Neural crest cell (in vitro differentiated cells): ENCODE results near the gene MRGPRF. TPM values are rescaled to one million over a fixed set of nuclear protein-coding genes. Genes with fewer than 3 reads are reported as not detected.

Experiments
- DNase-seq: peaks from one replicate; pipeline ENCODE4 v3.0.0; 2021; ENCODE audit warnings: low read depth, mixed read lengths, low spot score
- H3K27ac Mint-ChIP-seq: one replicate; pipeline ENCODE4 v1.8.0; 2021; ENCODE audit warnings: mild to moderate bottlenecking, mixed read lengths; ENCODE audit not compliant: unreplicated experiment
- H3K27me3 Mint-ChIP-seq: 2 replicates; pipeline ENCODE4 v1.8.0; 2021; ENCODE audit warnings: low read depth, mild to moderate bottlenecking, mixed read lengths
- H3K36me3 Mint-ChIP-seq: 2 replicates; pipeline ENCODE4 v1.8.0; 2021; ENCODE audit warnings: low read depth, mild to moderate bottlenecking, mixed read lengths
- H3K4me1 Mint-ChIP-seq: 2 replicates; pipeline ENCODE4 v1.8.0; 2021; ENCODE audit warnings: mixed read lengths
- H3K4me3 Mint-ChIP-seq: one replicate; pipeline ENCODE4 v1.8.0; 2021; ENCODE audit warnings: mild to moderate bottlenecking, mixed read lengths
- H3K9me3 Mint-ChIP-seq: 2 replicates; pipeline ENCODE4 v1.8.0; 2021; ENCODE audit warnings: mixed read lengths
- total RNA-seq: library from RNA; stranded (reverse); gene quantifications from 2 replicates; pipeline ENCODE4 v1.2.1, GENCODE V29; 2021
- TF ChIP-seq, protein P1 (sequence below): fragments of 200-600 bp; sonication (generic); conservative IDR thresholded peaks from 2 replicates; pipeline ENCODE4 v1.5.0; 2021; ENCODE audit warnings: antibody characterized with exemption, mild to moderate bottlenecking

The MRGPRF gene
- total RNA-seq, 1 donor from 2014 or later: 0.23 TPM

- H3K9me3 Mint-ChIP-seq: no peaks in the 10 kb centered on the region
- H3K4me1 Mint-ChIP-seq: peaks cover 29% of the 10 kb centered on the region
- TF ChIP-seq, protein P1, sequence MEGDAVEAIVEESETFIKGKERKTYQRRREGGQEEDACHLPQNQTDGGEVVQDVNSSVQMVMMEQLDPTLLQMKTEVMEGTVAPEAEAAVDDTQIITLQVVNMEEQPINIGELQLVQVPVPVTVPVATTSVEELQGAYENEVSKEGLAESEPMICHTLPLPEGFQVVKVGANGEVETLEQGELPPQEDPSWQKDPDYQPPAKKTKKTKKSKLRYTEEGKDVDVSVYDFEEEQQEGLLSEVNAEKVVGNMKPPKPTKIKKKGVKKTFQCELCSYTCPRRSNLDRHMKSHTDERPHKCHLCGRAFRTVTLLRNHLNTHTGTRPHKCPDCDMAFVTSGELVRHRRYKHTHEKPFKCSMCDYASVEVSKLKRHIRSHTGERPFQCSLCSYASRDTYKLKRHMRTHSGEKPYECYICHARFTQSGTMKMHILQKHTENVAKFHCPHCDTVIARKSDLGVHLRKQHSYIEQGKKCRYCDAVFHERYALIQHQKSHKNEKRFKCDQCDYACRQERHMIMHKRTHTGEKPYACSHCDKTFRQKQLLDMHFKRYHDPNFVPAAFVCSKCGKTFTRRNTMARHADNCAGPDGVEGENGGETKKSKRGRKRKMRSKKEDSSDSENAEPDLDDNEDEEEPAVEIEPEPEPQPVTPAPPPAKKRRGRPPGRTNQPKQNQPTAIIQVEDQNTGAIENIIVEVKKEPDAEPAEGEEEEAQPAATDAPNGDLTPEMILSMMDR: no peak
- no peaks in the 10 kb centered on the region for H3K27me3 Mint-ChIP-seq
- H3K4me3 Mint-ChIP-seq: peak overlapping the region; percentile 81
- H3K27ac Mint-ChIP-seq: peak overlapping the region; percentile 84
- no peak for DNase-seq
- H3K36me3 Mint-ChIP-seq: no peaks in the 10 kb centered on the region
Measured at GRCh38 chr11:69051381-69052342, 38.6 kb upstream of the MRGPRF start.

DNA sequence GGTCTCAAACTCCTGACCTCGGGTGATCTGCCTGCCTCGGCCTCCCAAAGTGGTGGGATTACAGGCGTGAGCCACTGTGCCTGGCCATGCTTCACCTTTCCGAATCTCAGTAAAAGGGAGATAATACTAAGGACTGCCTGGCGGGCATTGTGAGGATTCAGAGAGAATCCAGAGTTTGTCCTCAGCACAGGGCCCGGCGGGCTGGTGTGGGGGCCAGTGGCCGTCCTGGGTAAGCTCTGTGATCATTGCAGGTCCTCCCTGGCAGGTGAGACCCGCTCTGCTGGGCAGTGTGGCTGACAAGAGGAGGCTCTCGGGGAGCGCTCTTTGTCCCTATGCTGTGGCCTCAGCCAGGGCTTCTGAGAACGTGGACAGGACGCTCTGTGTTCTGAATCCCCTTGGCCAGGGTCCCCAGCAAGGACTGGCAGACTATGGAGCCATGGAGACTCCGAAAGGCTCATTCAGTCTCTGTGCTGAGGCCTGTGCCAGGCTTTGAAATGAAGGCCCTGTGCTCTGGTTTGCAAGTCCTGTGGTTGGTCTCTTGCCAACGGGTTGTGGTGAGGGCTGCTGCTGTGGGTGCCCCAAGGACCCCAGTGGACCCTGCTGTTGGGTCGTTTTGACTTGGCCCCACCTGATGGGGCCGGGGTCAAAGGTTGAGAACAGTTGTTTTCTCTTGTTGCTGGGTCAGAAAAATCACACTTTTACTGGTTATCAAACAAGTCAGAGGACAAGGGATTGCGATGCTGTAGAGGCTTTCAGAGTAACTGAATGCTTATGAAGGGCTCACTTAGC, 37.7 kb upstream of the MRGPRF start:
- Mint-ChIP-seq H3K36me3 (no peaks in the 10 kb centered on the region), H3K27me3 (no peaks in the 10 kb centered on the region), H3K4me1 (peaks cover 29% of the 10 kb centered on the region), H3K27ac (no peak overlapping the region), H3K9me3 (no peaks in the 10 kb centered on the region), H3K4me3 (peak overlapping the region; percentile 77)
- TF ChIP-seq, protein P1: no peak
- DNase-seq: no peak

DNA sequence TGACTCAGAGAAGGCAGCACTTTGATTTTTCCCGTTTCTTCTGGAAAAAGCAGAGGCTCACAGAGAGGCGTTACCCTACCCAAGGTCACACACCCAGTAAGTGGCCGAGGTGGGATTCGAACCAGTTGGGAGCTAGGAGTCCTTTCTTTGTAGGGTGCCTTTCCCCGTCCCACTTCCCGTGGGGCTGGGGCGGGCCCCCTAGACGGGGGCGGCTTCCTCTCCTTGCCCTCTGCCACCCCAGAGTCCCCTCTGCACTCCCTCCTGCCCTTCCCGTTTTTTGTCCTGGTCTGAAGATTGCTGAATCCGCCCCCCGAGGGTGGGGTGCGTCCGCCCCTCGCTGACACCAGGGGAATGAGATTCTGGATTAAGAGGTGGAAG, 36.4 kb upstream of the MRGPRF start:
- no peaks in the 10 kb centered on the region for H3K9me3 Mint-ChIP-seq
- no peaks in the 10 kb centered on the region for H3K36me3 Mint-ChIP-seq
- TF ChIP-seq, protein P1: no peak
- peak overlapping the region; percentile 77 for H3K4me3 Mint-ChIP-seq
- no peak overlapping the region for H3K27ac Mint-ChIP-seq
- no peaks in the 10 kb centered on the region for H3K27me3 Mint-ChIP-seq
- DNase-seq: no peak
- H3K4me1 Mint-ChIP-seq: peaks cover 35% of the 10 kb centered on the region

GRCh38 chr11:69048694-69049489, 35.8 kb upstream of the MRGPRF start, which contains the start of gene TPCN2:
Gene TPCN2 (plus strand): TSS chr11:69048932. CDS start chr11:69048998, 66 bp downstream.
- no peaks in the 10 kb centered on the region for H3K9me3 Mint-ChIP-seq
- peaks cover 40% of the 10 kb centered on the region for H3K4me1 Mint-ChIP-seq
- no peaks in the 10 kb centered on the region for H3K27me3 Mint-ChIP-seq
- H3K27ac Mint-ChIP-seq: no peak within 1 kb of the TSS
- no peaks in the 10 kb centered on the region for H3K36me3 Mint-ChIP-seq
- TF ChIP-seq, protein P1: no peak
- DNase-seq: peak; percentile 95
- H3K4me3 Mint-ChIP-seq: peak within 1 kb of the TSS; percentile 82
